Measurements from ENCODE around the gene PLEKHA5. TPM values are rescaled to one million over a fixed set of nuclear protein-coding genes. Genes with fewer than 3 reads are reported as not detected.

Gene PLEKHA5, protein sequence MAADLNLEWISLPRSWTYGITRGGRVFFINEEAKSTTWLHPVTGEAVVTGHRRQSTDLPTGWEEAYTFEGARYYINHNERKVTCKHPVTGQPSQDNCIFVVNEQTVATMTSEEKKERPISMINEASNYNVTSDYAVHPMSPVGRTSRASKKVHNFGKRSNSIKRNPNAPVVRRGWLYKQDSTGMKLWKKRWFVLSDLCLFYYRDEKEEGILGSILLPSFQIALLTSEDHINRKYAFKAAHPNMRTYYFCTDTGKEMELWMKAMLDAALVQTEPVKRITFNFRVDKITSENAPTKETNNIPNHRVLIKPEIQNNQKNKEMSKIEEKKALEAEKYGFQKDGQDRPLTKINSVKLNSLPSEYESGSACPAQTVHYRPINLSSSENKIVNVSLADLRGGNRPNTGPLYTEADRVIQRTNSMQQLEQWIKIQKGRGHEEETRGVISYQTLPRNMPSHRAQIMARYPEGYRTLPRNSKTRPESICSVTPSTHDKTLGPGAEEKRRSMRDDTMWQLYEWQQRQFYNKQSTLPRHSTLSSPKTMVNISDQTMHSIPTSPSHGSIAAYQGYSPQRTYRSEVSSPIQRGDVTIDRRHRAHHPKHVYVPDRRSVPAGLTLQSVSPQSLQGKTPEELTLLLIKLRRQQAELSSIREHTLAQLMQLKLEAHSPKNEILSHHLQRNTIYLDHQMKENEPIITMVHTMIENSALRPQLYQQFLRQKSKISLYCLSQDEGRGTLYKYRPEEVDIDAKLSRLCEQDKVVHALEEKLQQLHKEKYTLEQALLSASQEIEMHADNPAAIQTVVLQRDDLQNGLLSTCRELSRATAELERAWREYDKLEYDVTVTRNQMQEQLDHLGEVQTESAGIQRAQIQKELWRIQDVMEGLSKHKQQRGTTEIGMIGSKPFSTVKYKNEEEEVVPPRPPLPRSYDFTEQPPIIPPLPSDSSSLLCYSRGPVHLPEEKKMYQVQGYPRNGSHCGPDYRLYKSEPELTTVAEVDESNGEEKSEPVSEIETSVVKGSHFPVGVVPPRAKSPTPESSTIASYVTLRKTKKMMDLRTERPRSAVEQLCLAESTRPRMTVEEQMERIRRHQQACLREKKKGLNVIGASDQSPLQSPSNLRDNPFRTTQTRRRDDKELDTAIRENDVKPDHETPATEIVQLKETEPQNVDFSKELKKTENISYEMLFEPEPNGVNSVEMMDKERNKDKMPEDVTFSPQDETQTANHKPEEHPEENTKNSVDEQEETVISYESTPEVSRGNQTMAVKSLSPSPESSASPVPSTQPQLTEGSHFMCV
- total RNA-seq (2021; fragmentation: NEBNext Ultra II Directional; extraction: Animal tissue kit (Norgen Biotek cat#: 25700)) = 10 to 100 TPM; 15.7 to 22.6 (median 18.6) TPM
- long read RNA-seq, full-length matches to known transcripts = 2 of 23 reads
- long read RNA-seq, partial matches to known transcripts = 15 of 23 reads
- long read RNA-seq, other reads (novel, unspliced or antisense) = 6 of 23 reads

DNA sequence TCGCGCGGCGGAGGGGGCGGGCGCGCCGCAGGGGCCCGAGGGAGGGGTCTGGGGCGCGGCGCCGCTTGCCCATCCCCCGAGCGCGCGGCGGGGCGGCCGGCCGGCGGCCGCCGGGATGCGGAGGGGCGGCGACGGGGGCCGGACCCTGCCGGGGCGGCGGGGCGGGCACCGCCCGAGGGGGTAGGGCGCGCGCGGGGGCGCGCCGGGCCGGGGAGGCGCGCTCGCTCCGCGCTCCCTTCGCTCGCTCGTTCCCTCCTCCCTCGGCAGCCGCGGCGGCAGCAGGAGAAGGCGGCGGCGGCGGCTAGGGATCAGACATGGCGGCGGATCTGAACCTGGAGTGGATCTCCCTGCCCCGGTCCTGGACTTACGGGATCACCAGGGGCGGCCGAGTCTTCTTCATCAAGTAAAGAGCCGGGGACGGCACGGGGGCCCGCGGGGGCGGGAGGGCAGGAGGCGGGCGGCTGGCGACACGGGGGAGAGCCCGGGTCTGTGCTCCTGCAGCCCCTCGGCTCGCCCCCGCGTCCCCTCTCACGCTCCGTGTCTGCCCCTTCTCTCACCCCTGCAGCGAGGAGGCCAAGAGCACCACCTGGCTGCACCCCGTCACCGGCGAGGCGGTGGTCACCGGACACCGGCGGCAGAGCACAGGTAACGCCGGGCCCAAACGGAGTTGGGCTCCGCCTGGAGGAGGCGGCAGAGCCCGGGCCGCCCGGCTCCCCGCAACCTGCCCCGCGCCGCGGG is at the start of gene PLEKHA5:
PLEKHA5 (plus strand) TSS at position 248 of the 738 bp plus-strand sequence; CDS start at position 315, 67 bp downstream.
- peaks cover 52% of the 10 kb centered on the region for H3K4me1 Mint-ChIP-seq (ENCODE audit: low read depth)
- peaks cover 32% of the 10 kb centered on the region for H3K36me3 Mint-ChIP-seq (ENCODE audit: low read depth)
- H3K4me3 Mint-ChIP-seq = peak within 1 kb of the TSS; percentile 97
- TF ChIP-seq, protein P1, sequence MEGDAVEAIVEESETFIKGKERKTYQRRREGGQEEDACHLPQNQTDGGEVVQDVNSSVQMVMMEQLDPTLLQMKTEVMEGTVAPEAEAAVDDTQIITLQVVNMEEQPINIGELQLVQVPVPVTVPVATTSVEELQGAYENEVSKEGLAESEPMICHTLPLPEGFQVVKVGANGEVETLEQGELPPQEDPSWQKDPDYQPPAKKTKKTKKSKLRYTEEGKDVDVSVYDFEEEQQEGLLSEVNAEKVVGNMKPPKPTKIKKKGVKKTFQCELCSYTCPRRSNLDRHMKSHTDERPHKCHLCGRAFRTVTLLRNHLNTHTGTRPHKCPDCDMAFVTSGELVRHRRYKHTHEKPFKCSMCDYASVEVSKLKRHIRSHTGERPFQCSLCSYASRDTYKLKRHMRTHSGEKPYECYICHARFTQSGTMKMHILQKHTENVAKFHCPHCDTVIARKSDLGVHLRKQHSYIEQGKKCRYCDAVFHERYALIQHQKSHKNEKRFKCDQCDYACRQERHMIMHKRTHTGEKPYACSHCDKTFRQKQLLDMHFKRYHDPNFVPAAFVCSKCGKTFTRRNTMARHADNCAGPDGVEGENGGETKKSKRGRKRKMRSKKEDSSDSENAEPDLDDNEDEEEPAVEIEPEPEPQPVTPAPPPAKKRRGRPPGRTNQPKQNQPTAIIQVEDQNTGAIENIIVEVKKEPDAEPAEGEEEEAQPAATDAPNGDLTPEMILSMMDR (IDR thresholded peaks at IDR 0.05) = peak; percentile 45; the same call in 1 of the 2 replicates
- H3K27me3 Mint-ChIP-seq (ENCODE audit: insufficient read depth) = no peaks in the 10 kb centered on the region
- H3K27ac Mint-ChIP-seq = peak within 1 kb of the TSS; percentile 88
- DNase-seq = peak; percentile 56
- peaks cover 18% of the 10 kb centered on the region for H3K9me3 Mint-ChIP-seq

DNA sequence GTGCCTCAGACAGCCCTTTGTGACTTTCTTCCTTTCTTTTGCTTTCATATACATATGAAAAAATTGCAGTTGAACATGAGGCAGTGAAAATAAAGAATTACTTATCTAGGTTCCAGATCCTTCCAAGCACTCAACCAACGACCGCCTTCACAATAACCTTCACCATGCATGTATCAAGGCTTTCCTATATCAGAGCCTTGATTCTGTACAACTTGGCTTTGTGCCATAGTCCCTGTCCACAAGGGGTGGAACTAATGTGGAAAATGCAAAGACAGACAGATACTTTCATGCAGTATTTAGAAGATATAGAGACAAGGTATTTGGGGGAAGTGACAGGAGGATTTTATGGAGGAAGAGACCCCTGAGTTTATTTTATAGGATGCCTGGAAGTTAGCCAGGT is 48.6 kb upstream of the PLEKHA5 start:
- TF ChIP-seq, protein P1 (IDR thresholded peaks at IDR 0.05) = no peak
- no peak overlapping the region for H3K4me3 Mint-ChIP-seq
- no peak overlapping the region for H3K27ac Mint-ChIP-seq
- DNase-seq = no peak
- H3K4me1 Mint-ChIP-seq (ENCODE audit: low read depth) = no peaks in the 10 kb centered on the region; the same call in 1 of the 2 replicates
- no peaks in the 10 kb centered on the region for H3K36me3 Mint-ChIP-seq (ENCODE audit: low read depth)
- no peaks in the 10 kb centered on the region for H3K27me3 Mint-ChIP-seq (ENCODE audit: insufficient read depth)
- no peaks in the 10 kb centered on the region for H3K9me3 Mint-ChIP-seq

DNA sequence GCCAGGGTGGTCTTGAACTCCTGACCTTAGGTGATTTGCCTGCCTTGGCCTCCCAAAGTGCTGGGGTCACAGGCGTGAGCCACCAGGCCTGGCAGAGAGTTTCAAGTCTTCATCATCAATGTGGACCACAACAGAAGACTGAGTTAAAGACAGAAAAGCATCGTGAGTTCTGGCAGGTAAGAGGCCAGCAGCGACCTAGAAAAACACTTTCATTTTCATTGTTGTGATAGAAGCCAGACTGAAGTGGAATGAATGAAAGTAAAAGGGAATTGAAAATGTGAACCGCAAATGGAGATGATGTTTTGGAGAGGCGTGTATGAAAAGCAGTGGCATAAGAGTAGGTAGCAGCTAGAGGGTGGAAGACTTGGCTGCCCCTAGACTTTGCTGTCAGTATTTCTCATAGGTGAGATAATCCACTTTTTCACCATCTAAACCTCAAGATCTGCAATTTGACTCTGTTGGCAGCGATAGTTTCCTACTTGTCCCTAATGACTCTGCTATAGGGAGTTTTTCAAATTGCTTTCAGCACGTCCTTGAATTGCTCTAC is 47.1 kb upstream of the PLEKHA5 start:
- H3K4me1 Mint-ChIP-seq (ENCODE audit: low read depth) = no peaks in the 10 kb centered on the region; the same call in 1 of the 2 replicates
- no peaks in the 10 kb centered on the region for H3K27me3 Mint-ChIP-seq (ENCODE audit: insufficient read depth)
- TF ChIP-seq, protein P1 (IDR thresholded peaks at IDR 0.05) = no peak
- H3K9me3 Mint-ChIP-seq = no peaks in the 10 kb centered on the region
- no peaks in the 10 kb centered on the region for H3K36me3 Mint-ChIP-seq (ENCODE audit: low read depth)
- no peak for DNase-seq
- H3K27ac Mint-ChIP-seq = no peak overlapping the region
- no peak overlapping the region for H3K4me3 Mint-ChIP-seq

DNA sequence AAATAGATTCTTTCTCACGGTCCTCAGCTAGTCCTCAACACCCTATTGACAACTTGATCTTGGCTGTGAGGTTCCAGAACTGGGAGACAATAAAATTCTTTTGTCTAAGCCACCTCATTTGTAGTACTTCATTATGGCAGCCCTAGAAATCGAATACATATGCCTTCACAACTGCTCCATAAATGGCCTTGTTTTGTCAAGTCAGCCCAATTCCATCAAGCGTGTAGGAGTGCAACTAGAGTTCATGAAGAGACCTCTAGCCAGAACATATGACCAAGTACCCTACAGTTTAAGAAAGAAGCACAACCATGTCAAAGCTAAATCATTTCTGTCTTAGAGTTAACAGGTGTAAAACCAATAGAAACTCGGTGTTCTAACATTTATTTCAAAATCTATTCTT is 45.0 kb upstream of the PLEKHA5 start:
- no peaks in the 10 kb centered on the region for H3K27me3 Mint-ChIP-seq (ENCODE audit: insufficient read depth)
- TF ChIP-seq, protein P1 (IDR thresholded peaks at IDR 0.05) = no peak
- no peaks in the 10 kb centered on the region for H3K9me3 Mint-ChIP-seq

More for the DNA sequence above, 45.0 kb upstream of the PLEKHA5 start:
- Mint-ChIP-seq H3K4me1 (ENCODE audit: low read depth) (no peaks in the 10 kb centered on the region; the same call in 1 of the 2 replicates), H3K36me3 (ENCODE audit: low read depth) (no peaks in the 10 kb centered on the region), H3K4me3 (no peak overlapping the region), H3K27ac (no peak overlapping the region)
- DNase-seq = no peak

All from HFFc6 (cell line).